HG02973 (cell line): Measurements from ENCODE around the gene ZNF213.
"Not testable (repeated sequence)": the region's sequence is repeated elsewhere in the genome, so short reads cannot be mapped to it uniquely, and the experiment has no call there.

Source experiments
- ATAC-seq: cut with Tn5 transposase; IDR thresholded peaks from one replicate; pipeline ENCODE4 v1.9.1; 2021; ENCODE audit warnings: moderate library complexity; ENCODE audit not compliant: unreplicated experiment

Gene ZNF213

DNA sequence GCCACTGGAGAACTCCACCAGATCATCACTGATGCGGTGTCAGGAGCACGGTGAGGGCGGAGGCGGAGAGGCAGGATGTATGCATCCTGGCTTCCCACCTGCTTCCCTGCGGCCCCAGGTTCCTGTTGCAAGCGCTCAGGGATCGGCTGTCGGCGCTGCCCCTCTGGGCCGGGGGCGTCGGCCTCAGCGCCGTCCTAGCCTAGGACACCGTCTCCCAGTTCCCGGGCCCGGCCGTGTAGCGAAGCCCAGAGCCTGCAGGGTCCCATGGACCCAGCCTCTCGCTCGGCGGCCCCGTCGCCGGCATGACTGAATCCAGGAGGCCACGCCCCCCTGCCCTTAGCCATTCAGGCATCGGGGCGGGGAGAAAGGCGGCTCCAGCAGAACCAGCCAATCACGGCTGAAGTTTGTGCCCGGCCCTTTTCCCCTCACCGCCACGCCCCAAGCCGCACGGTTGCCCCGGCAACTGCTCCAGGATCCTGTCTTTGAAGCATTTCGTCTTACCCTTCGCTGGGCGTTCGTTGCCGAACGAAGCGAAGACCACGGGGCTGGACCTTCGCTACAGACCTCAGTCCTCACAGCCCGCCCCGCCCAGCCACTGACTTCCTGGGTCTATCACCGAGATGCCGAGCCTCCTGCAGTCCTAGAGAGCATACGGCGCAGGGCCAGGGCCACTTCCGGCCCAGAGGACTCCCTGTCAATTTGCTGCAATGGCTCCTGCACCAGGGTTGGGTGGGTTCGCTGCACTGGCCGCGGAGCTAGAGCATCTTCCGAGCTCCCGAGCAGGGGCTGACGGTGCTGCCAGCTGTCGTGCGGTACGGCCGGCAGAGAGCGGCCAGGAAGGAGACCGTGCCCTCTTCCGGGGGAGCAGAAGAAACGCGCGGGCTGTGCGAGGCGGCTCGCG is 10.6 kb upstream of the ZNF213 start:
- peak; percentile 79 for ATAC-seq

GRCh38 chr16:3127745-3128144 is 7.1 kb upstream of the ZNF213 start:
- no peak for ATAC-seq

GRCh38 chr16:3129137-3130131 is 5.4 kb upstream of the ZNF213 start:
- no peak for ATAC-seq

- no peak for ATAC-seq
Observed at GRCh38 chr16:3131755-3132377, 3.0 kb upstream of the ZNF213 start.

DNA sequence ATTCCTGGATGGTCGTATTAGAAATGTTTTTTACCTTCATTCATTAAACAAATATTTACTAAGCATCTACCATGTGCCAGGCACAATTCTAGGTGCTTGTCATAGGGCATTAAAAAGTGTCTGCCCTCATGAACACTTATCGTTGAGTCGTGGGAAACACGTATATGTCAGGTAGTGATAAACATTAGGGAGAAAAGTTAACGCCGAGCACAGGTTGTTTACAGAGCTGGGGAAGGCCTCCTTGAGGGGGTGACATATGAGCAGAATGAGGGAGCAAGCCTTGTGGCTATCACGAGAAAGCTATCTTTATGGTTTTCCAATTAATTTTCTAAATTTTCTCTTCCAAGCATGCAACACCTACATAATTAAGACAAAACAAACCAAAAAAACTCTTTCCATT is 985 bp upstream of the ZNF213 start:
- no peak for ATAC-seq

GRCh38 chr16:3135126-3135715 is 392 bp downstream of the ZNF213 start:
- ATAC-seq = no peak

DNA sequence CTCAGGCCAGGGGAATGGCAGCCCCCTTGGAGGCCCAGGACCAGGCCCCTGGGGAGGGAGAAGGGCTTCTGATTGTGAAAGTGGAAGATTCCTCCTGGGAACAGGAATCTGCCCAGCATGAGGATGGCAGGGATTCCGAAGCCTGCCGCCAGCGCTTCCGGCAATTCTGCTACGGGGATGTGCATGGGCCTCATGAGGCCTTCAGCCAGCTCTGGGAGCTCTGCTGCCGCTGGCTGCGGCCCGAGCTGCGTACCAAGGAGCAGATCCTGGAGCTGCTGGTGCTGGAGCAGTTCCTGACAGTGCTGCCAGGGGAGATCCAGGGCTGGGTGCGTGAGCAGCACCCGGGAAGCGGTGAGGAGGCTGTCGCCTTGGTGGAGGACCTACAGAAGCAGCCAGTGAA is 2.4 kb downstream of the ZNF213 start:
- no peak for ATAC-seq

DNA sequence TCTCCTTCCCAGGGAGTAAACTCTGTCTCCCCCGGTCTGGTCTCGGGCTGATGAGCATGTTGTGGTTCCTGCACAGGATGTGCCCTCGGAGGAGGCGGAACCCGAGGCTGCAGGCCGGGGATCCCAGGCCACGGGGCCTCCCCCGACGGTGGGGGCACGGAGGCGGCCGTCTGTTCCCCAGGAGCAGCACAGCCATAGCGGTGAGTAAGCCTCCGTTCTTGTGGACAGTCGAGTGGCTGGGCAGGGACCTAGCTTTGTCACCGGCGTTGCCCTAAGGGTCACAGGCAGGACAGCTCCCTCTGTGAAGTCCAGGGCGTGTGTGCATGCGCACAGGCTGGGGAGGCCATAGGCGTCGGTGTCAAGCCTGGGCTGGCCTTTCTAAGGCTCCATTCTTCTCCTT is 3.5 kb downstream of the ZNF213 start:
- no peak for ATAC-seq

DNA sequence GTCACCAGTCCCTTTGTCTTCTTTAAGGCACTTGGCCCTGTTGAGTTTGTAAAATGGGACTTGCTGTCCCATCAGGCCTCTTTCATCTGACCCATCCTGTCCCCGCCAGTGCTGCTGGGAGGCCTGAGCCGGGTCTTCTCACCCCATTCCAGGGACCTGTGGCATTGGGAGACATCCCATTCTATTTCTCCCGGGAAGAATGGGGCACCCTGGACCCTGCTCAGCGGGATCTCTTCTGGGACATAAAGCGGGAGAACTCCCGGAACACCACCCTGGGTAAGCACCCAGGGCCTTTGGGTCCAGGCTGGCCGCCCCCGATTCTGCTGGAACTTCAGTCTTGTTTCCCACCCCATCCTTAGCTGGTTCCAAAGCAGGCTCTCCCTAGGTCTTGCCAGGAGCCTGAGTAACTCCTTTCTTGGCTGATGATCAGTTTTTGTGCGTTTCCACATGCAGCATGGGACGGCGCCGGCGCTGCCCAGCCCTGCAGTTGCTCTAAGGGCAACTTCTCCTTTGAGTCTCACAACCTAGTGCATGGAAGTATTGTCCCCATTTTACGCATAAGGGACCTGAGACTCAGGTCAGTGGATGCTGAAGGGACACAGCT is 4.1 kb downstream of the ZNF213 start:
- ATAC-seq = no peak

DNA sequence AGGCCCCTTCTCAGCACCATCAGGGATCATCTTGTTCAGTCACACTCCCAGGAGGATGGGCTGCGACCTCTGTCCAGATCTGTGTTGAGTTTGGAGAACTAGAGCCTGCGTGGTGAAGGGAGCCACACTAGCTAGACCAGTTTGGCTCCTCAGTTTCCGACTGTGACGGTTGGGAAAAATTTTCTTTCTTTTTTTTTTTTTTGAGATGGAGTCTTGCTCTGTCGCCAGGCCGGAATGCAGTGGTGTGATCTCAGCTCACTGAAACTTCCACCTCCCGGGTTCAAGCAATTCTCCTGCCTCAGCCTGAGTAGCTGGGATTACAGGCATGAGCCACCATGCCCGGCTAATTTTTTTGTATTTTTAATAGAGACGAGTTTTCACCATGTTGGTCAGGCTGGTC is 4.7 kb downstream of the ZNF213 start:
- ATAC-seq = not testable (repeated sequence)

- no peak for ATAC-seq
Observed at GRCh38 chr16:3140603-3141427, 6.0 kb downstream of the ZNF213 start.

- ATAC-seq = no peak
Observed at GRCh38 chr16:3141781-3142311, 7.0 kb downstream of the ZNF213 start.

DNA sequence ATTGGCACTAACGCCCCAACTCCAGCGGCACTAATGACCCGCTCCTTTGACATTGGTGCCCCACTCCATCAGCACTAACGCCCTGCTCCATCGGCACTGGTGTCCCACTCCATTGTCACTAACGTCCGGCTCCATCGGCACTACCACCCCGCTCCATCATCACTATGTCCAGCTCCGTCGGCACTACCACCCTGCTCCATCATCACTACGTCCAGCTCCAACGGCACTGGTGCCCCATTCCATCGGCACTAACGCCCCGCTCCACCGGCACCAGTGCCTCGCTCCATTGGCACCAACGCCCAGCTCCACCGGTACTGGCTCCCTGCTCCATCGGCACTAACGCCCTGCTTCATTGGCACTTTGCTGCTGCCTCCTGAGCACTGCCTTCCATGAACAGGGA is 7.5 kb downstream of the ZNF213 start:
- no peak for ATAC-seq

DNA sequence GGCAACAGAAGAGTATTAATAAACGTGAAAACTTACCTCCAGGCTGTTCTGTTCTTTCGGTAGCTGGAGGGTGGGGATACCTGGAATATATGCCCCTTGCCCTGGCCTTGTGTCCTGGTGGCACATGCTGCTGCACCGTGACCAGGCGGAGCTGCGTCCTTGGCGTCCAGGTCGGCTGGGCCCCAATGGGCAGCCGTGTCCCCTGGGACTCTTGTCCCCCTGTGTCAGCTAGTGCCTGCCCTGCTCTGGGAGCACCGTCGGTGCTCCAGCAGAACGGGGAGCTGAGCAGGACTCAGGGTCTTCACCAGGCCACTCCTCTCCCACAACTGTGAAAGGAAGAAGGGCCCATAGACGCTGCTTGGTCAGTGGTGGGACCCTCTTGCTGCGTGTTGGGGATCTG is 7.9 kb downstream of the ZNF213 start:
- ATAC-seq = no peak

DNA sequence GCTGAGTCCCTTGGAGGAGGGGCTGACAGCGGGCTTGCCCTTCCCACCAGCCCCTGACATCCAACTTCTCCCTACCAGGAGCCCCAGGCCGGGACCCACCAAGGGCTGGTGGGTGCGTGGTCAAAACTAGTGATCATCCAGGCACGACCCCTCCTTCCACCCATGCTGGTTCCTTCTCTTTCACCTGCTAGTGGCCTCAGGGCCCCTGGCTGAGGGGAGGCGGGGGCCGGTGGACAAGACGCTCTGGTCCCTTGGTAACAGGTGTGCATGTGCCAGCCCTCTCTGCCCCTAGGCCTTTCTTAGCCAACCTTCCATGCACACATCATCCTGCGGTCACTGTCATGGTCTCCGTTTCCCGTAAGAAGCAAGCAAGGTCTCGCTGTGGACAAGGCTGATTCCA is 8.4 kb downstream of the ZNF213 start:
- no peak for ATAC-seq

- no peak for ATAC-seq
Observed at GRCh38 chr16:3143598-3144320, 8.9 kb downstream of the ZNF213 start.

GRCh38 chr16:3144321-3144983 is 9.6 kb downstream of the ZNF213 start:
- ATAC-seq = no peak

DNA sequence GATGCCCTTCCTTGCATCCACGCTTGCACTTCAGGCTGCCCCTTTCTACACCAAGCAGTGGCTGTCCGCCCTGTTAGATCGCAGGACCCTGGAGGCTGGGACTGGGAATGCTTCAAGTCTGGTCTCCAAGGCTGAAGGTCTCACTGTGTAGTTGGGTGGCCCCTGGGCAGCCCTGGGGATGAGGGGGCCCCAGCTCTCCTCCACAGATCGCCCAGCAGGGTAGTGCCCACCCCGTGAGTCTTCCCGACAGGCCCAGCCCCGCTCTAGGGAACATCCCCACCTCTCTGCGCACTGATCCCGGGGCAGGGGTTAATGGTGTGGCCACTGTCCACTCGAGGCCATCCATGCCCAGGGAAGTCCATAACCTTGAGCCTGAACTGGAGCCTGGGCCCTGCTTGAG is 10.3 kb downstream of the ZNF213 start:
- ATAC-seq = no peak
